SHP77 (cell line): ENCODE results near the gene S100B.

Source experiments
- DNase-seq, 2 experiments: peaks; one replicate each; lab custom pipeline; 2025; lab: John Stamatoyannopoulos, UW

Gene S100B

GRCh38 chr21:46627726-46628125, 22.8 kb upstream of the S100B start:
- DNase-seq = no peak

- no peak for DNase-seq
These were observed 22.2 kb upstream of the S100B start for GRCh38 chr21:46626975-46627501.

GRCh38 chr21:46626536-46626935, 21.7 kb upstream of the S100B start:
- DNase-seq = no peak

- no peak for DNase-seq
These were observed 20.9 kb upstream of the S100B start for GRCh38 chr21:46625759-46626158.

- DNase-seq = no peak
These were observed 19.2 kb upstream of the S100B start for GRCh38 chr21:46624050-46624449.

- no peak for DNase-seq
These were observed 17.3 kb upstream of the S100B start for GRCh38 chr21:46622226-46622625.

- no peak for DNase-seq
These were observed 16.7 kb upstream of the S100B start for GRCh38 chr21:46621457-46622182.

- DNase-seq = no peak
These were observed 16.0 kb upstream of the S100B start for GRCh38 chr21:46620846-46621245.

GRCh38 chr21:46619846-46620245, 15.0 kb upstream of the S100B start:
- DNase-seq = no peak

- DNase-seq = no peak
These were observed 14.0 kb upstream of the S100B start for GRCh38 chr21:46618738-46619379.

- DNase-seq = no peak
These were observed 12.6 kb upstream of the S100B start for GRCh38 chr21:46617267-46618051.

- no peak for DNase-seq
These were observed 11.8 kb upstream of the S100B start for GRCh38 chr21:46616656-46617055.

GRCh38 chr21:46616050-46616449, 11.2 kb upstream of the S100B start:
- DNase-seq = no peak

GRCh38 chr21:46613391-46613790, 8.5 kb upstream of the S100B start:
- no peak for DNase-seq

GRCh38 chr21:46610018-46610701, 5.3 kb upstream of the S100B start:
- DNase-seq = no peak

GRCh38 chr21:46608672-46609111, 3.8 kb upstream of the S100B start:
- DNase-seq = no peak

GRCh38 chr21:46607636-46608035, 2.8 kb upstream of the S100B start:
- no peak for DNase-seq

GRCh38 chr21:46606427-46606813, 1.5 kb upstream of the S100B start:
- no peak for DNase-seq

- DNase-seq = no peak
These were observed 1.0 kb upstream of the S100B start for GRCh38 chr21:46605767-46606426.

GRCh38 chr21:46604329-46604974, 430 bp downstream of the S100B start:
- no peak for DNase-seq

GRCh38 chr21:46603228-46603627, 1.7 kb downstream of the S100B start:
- no peak for DNase-seq
